GM12865 (cell line): Measurements from ENCODE around the gene CFLAR.
"Not testable (repeated sequence)": the region's sequence is repeated elsewhere in the genome, so short reads cannot be mapped to it uniquely, and the experiment has no call there.

ENCODE experiments used
- DNase-seq: peaks from one replicate; pipeline ENCODE4 v3.0.0; 2010; ENCODE audit warnings: low read depth
- H3K4me3 ChIP-seq: 2 replicates; pipeline ENCODE4 v1.5.1; 2011; ENCODE audit warnings: mild to moderate bottlenecking, low read depth, low read length, control low read depth
- CTCF ChIP-seq: IDR thresholded peaks from 2 replicates; pipeline ENCODE4 v1.5.1; 2011; ENCODE audit warnings: low read length, control low read depth, low read depth, inconsistent platforms; ENCODE audit not compliant: insufficient read depth; ENCODE audit errors: missing control alignments

CFLAR gene

GRCh38 chr2:201137505-201138400 lies 21.8 kb downstream of the CFLAR start:
- TF ChIP-seq CTCF, result no peak
- H3K4me3 ChIP-seq, result no peak overlapping the region
- DNase-seq, result no peak

GRCh38 chr2:201138401-201138970 lies 22.5 kb downstream of the CFLAR start:
- TF ChIP-seq CTCF, result no peak
- DNase-seq, result no peak
- H3K4me3 ChIP-seq, result no peak overlapping the region

GRCh38 chr2:201138986-201139781 lies 23.2 kb downstream of the CFLAR start:
- DNase-seq, H3K4me3 ChIP-seq: not testable (repeated sequence)

GRCh38 chr2:201139836-201140604 lies 24.1 kb downstream of the CFLAR start:
- DNase-seq, result no peak
- TF ChIP-seq CTCF, result no peak
- H3K4me3 ChIP-seq, result no peak overlapping the region

- H3K4me3 ChIP-seq, result no peak overlapping the region
- no peak for DNase-seq
- no peak for TF ChIP-seq CTCF
Observed at GRCh38 chr2:201144101-201145051, 28.4 kb downstream of the CFLAR start.

GRCh38 chr2:201148434-201148990 lies 32.5 kb downstream of the CFLAR start:
- no peak overlapping the region for H3K4me3 ChIP-seq
- TF ChIP-seq CTCF, result no peak
- DNase-seq, result no peak
